HG03460 (cell line): ENCODE data around the gene HACL1.
"Not testable (repeated sequence)": the region's sequence is repeated elsewhere in the genome, so short reads cannot be mapped to it uniquely, and the experiment has no call there.

Source experiments
- ATAC-seq: cut with Tn5 transposase; IDR thresholded peaks from one replicate; pipeline ENCODE4 v1.9.1; 2021; ENCODE audit not compliant: unreplicated experiment

Gene HACL1

GRCh38 chr3:15585111-15585845, 16.1 kb downstream of the HACL1 start:
- no peak for ATAC-seq

- ATAC-seq = no peak
These were observed 19.6 kb downstream of the HACL1 start for GRCh38 chr3:15581471-15582394.

- no peak for ATAC-seq
These were observed 22.3 kb downstream of the HACL1 start for GRCh38 chr3:15579051-15579450.

GRCh38 chr3:15578289-15578867, 23.0 kb downstream of the HACL1 start:
- ATAC-seq = no peak

DNA sequence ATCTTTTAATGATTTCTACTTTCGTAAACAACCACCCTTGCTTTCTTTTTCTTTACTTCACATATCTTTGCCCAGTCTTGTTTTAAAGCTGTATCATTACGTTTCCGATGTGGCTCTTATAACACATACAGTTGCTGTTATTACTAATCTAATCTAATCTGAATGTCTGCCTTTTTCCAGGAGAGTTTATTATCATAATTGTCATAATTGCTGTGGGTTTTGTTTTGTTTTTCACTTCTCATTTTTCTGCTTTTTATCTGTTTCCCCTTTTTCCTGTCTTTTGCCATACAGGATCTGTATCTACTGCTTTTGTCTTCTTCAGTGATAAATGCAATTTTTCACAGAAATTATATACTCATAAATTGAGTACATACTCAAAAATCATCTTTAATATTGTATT, 24.9 kb downstream of the HACL1 start:
- ATAC-seq = no peak

DNA sequence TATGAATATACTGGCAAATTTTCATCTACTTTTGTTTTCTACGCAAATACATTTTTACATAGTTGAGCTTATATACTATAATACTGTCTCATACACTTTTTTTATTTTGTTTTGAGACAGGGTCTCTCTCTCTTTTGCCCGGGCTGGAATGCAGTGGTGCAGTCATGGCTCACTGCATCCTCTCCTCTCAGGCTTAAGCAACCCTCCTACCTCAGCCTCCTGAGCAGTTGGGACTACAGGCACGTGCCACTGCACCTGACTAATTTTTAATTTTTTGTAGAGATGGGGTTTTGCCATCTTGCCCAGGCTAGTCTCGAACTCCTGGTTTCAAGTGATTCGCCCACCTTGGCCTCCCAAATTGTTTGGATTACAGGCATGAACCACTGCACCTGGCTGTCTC, 25.9 kb downstream of the HACL1 start:
- ATAC-seq = no peak

GRCh38 chr3:15572138-15572537, 29.2 kb downstream of the HACL1 start:
- ATAC-seq = no peak

DNA sequence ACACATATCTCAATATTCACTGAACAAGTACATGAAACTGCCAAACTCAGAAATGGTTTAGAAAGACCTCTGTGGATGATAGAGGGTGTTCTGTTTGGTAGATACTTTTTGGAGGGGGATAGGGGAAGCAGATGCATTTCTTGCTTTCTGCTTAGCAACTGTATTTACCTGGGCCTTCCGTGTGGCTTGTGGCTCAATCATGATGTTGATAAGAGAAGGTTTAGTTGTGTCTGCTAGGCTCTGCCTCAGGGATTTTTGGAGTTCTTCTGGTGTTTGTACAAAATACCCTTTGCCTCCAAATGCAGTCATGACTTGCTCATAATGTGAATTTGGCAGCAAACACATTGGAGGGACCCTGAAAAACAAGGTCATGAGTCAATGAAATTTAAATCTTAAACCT, 38.2 kb downstream of the HACL1 start:
- no peak for ATAC-seq

DNA sequence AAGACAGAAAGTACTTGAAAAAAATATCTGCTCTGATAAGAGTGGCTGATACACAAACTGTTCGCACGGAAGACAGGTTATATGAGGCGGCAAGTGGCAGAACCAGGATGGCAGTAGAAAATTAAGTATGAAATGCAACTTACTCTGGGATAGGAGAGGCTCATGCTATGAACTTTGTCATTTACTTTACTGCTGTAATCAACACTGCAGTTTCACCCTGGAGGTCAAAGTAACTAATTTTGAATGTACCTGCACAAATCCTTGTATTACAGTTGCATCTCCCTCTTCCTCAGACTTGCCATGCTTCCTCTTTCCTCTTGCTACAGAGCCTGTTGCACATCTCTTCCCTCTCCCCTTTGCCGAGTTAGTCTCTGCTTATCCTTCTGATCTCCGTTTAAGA, 38.8 kb downstream of the HACL1 start:
- ATAC-seq = no peak

DNA sequence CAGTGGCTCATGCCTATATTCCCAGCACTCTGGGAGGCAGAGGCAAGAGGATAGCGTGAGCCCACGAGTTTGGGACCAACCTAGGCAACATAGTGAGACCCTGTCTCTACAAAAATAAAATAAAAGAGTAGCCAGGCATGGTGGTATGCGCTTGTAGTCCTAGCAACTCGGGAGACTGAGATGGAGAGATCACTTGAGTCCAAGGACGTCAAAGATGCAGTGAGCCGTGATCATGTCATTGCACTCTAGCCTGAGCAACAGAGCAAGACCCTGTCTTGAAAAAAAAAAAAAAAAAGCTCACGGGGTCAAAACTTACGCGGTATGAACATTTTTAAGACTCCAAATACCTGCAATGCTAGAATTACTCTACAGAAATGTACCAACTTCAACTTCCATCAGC, 42.8 kb downstream of the HACL1 start:
- ATAC-seq = no peak

- ATAC-seq = peak; percentile 57
These were observed 43.8 kb downstream of the HACL1 start for GRCh38 chr3:15557511-15557946.

DNA sequence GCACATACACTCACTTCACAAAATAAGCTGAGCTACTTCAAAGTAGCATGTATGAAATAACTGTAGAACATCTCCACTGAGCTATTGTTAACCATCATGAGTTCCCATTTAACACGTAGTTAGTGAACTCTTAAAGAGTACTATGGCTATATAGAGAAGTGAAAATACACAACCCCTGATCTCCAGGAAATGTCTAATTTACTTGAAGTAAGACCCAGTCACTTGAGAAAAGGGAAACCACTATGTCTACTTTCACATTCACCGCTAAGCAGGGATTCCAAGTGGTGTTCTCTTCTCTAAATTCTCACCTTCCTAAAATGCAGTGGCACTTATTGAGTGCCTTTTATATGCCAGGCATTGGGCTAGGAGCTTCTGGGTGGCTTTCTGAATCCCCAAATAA, 44.9 kb downstream of the HACL1 start:
- peak; percentile 91 for ATAC-seq

GRCh38 chr3:15553749-15554148, 47.6 kb downstream of the HACL1 start:
- no peak for ATAC-seq

- ATAC-seq = no peak
These were observed 49.5 kb downstream of the HACL1 start for GRCh38 chr3:15551902-15552301.

DNA sequence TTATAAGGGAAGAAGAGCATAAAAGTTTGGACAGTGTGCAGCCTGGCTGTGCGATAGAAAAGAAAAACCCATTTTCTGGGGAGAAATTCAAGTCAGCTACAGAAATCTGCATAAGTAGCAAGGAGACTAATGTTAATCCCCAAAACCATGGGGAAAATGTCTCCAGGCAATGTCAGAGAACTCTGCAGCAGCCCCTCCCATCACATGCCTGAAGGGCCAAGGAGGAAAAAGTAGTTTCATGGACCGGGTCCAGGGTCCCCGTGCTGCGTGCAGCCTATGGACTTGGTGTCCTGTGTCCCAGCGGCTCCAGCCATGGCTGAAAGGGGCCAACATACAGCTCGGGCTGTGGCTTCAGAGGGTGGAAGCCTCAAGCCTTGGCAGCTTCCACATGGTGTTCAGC, 51.5 kb downstream of the HACL1 start:
- no peak for ATAC-seq

DNA sequence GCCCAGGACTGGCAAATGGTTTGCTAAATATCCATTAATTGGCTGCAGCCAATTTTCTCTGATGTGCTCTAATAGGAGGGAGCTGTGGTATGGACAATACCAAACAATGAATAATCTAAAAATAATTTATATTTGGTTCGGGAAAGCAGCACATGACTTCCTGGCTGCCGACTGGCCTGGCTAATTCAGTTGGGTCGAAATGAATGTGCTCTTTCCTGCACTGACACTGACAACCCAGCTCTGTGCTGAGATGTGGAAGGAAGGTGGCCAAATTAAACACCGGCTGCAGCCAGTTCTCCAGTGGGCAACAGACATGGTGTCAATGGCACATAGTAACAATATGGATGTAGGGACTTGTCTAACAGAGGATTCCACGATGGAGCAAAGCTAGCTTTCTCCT, 58.8 kb downstream of the HACL1 start:
- ATAC-seq = no peak

DNA sequence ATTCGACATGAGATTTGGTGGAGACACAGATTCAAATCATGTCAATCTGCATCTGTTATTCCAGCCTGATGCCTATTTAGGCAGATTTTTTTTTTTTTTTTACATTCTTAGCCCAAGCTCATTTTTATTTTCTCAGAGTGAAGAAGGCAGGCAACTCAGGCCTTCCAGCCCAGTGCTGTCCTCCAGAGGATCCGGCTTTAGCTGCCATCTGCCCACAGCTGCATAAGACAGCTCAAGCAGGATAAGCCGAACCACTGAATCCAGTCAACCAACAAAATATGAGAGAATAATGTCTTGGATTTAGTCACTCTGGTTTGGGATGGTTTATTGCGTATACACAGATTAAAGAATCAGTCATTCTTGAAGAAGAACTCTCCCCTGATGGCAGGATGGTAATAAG, 60.0 kb downstream of the HACL1 start:
- no peak for ATAC-seq

GRCh38 chr3:15539066-15539465, 62.3 kb downstream of the HACL1 start:
- no peak for ATAC-seq

GRCh38 chr3:15538345-15538744, 63.0 kb downstream of the HACL1 start:
- no peak for ATAC-seq

DNA sequence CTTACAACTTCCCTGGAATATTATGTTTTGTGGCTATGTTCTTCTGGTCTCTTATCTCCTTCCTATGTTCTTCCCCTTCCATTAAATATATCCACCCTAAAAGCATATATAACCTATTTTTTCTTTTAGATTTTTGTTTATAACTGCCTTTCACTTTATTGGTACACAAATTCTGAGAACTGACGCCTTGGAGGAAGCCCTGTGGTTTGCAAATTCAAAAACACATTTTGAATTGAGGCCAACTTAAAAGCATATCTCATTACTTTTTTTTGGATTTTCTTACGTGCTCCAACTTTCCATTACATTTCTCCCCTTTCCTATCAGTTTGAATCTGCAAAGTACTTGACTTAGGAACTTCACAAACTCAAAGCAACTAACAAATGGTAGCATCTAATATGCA, 64.5 kb downstream of the HACL1 start:
- ATAC-seq = no peak

GRCh38 chr3:15535732-15536131, 65.6 kb downstream of the HACL1 start:
- ATAC-seq = no peak

- not testable (repeated sequence) for ATAC-seq
These were observed 68.8 kb downstream of the HACL1 start for GRCh38 chr3:15532614-15533013.
